Cardiac muscle cell (in vitro differentiated cells and primary cell): ENCODE measurements around the gene LDLRAD4. TPM values are rescaled to one million over a fixed set of nuclear protein-coding genes. Genes with fewer than 3 reads are reported as not detected.

Source experiments
- DNase-seq, 2 donors: peaks; one replicate each; pipeline versions ENCODE4 v3.0.0 to v3.0.0-alpha.2; 2010 to 2017; ENCODE audit warnings: low read depth in 1 of 2, low spot score in 1 of 2
- H3K27ac ChIP-seq: fragments of 200-600 bp; sonication (generic); 2 replicates; pipeline ENCODE4 v1.5.1; 2016
- H3K27me3 ChIP-seq: fragments of 200-600 bp; sonication (generic); 2 replicates; pipeline ENCODE4 v1.6.0; 2016; ENCODE audit warnings: control low read depth
- H3K36me3 ChIP-seq: fragments of 200-600 bp; sonication (generic); 2 replicates; pipeline ENCODE4 v1.5.1; 2016; ENCODE audit warnings: control low read depth
- H3K4me1 ChIP-seq: fragments of 200-600 bp; sonication (generic); 2 replicates; pipeline ENCODE4 v1.8.1; 2017; ENCODE audit warnings: low read depth, mild to moderate bottlenecking, mixed run types
- H3K4me3 ChIP-seq: fragments of 200-600 bp; sonication (generic); 2 replicates; pipeline ENCODE4 v1.5.1; 2016; ENCODE audit warnings: mild to moderate bottlenecking
- H3K9me3 ChIP-seq: fragments of 200-600 bp; sonication (generic); 2 replicates; pipeline ENCODE4 v1.5.1; 2017; ENCODE audit warnings: low read depth, mild to moderate bottlenecking, control low read depth
- CTCF ChIP-seq: IDR thresholded peaks from 2 replicates; pipeline ENCODE4 v1.5.1; 2012; ENCODE audit warnings: low read depth, mild to moderate bottlenecking, low read length
- polyA plus RNA-seq: library from polyadenylated mRNA; unstranded; fragments of >200 nt; fragmentation: Nextera tagmentation; extraction: Ambion mirVana; gene quantifications from 2 replicates; pipeline ENCODE4 v1.2.1, GENCODE V29; 2016
- total RNA-seq: library from RNA; depleted of rRNA; stranded (reverse); fragments of >200 nt; gene quantifications from 2 replicates; pipeline ENCODE4 v1.2.3, GENCODE V29; 2016

The LDLRAD4 gene
- total and polyA plus RNA-seq, 2 experiments from 2014 or later: 10.5 to 11.5 TPM

DNA sequence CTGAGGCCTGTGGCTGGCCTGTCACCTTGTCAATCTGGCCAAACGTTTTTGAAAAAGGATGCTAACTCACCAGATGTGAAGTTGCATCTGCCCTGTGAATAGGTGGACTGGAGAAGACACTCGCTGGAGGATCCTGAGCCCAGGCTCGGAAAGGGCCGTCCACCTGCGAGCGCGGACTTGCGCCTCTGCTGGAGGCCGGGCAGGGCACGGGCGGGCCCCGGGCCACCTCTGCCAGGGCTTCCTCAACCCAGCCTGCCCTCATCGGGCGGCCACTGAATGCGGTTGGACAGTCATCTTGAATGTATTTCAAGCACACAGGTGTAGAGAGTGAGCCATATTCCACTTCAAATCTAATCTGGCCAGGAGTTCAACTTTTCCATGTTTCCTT is 423.9 kb downstream of the LDLRAD4 start:
- no peak for DNase-seq

DNA sequence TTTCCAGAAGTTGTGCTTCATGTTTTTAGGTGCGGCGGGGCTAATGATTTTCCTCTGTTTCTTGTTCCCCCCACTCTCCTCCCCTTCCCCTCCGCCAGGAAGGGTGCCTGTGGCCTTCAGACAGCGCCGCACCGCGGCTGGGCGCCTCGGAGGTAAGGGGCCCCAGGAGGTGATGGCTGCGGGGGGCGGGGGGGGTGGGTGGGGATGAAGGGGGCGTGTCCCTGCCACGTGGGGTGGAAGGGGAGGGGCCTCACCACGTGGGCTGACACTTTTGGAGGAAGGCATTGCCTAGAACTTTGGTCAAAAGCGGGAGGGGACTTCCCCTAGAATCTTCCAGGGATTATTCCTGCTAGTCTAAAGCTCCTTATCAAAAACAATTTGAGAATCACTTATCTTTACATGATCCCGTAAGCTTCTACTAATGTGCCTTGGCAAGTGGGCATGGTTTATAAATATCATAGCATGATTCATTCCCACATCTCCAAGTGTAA is 424.7 kb downstream of the LDLRAD4 start:
- peaks cover 7% of the 10 kb centered on the region for H3K27me3 ChIP-seq
- no peak for DNase-seq
- no peak overlapping the region for H3K4me3 ChIP-seq
- H3K27ac ChIP-seq: no peak overlapping the region
- H3K36me3 ChIP-seq: no peaks in the 10 kb centered on the region
- H3K4me1 ChIP-seq: no peaks in the 10 kb centered on the region
- no peaks in the 10 kb centered on the region for H3K9me3 ChIP-seq
- TF ChIP-seq CTCF: no peak

More for the DNA sequence above, 423.9 kb downstream of the LDLRAD4 start:
- Histone ChIP-seq H3K27me3 (peaks cover 7% of the 10 kb centered on the region), H3K9me3 (no peaks in the 10 kb centered on the region), H3K4me1 (no peaks in the 10 kb centered on the region), H3K27ac (no peak overlapping the region), H3K4me3 (no peak overlapping the region), H3K36me3 (no peaks in the 10 kb centered on the region)
- TF ChIP-seq CTCF: no peak

DNA sequence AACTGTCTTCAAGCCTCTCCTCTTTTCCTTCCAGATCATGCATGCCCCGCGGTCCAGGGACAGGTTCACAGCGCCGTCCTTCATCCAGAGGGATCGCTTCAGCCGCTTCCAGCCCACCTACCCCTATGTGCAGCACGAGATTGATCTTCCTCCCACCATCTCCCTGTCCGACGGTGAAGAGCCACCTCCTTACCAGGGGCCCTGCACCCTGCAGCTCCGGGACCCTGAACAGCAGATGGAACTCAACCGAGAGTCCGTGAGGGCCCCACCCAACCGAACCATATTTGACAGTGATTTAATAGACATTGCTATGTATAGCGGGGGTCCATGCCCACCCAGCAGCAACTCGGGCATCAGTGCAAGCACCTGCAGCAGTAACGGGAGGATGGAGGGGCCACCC is 426.5 kb downstream of the LDLRAD4 start:
- no peaks in the 10 kb centered on the region for H3K4me1 ChIP-seq
- no peak for DNase-seq
- no peak overlapping the region for H3K27ac ChIP-seq

GRCh38 chr18:13646633-13647032 is 428.1 kb downstream of the LDLRAD4 start:
- TF ChIP-seq CTCF: no peak
- H3K27ac ChIP-seq: no peak overlapping the region
- no peaks in the 10 kb centered on the region for H3K4me1 ChIP-seq
- peaks cover 7% of the 10 kb centered on the region for H3K27me3 ChIP-seq
- no peak for DNase-seq
- H3K4me3 ChIP-seq: no peak overlapping the region
- H3K36me3 ChIP-seq: no peaks in the 10 kb centered on the region
- no peaks in the 10 kb centered on the region for H3K9me3 ChIP-seq

More for the DNA sequence above, 426.5 kb downstream of the LDLRAD4 start:
- no peak for TF ChIP-seq CTCF
- H3K9me3 ChIP-seq: no peaks in the 10 kb centered on the region
- peaks cover 7% of the 10 kb centered on the region for H3K27me3 ChIP-seq
- no peaks in the 10 kb centered on the region for H3K36me3 ChIP-seq
- H3K4me3 ChIP-seq: no peak overlapping the region

- Histone ChIP-seq H3K27ac (no peak overlapping the region), H3K27me3 (no peaks in the 10 kb centered on the region), H3K36me3 (no peaks in the 10 kb centered on the region), H3K9me3 (no peaks in the 10 kb centered on the region), H3K4me3 (no peak overlapping the region), H3K4me1 (no peaks in the 10 kb centered on the region)
- no peak for DNase-seq
- TF ChIP-seq CTCF: no peak
These were observed 429.2 kb downstream of the LDLRAD4 start for GRCh38 chr18:13647761-13648160.
